HCT116 (cell line): ENCODE results near the gene TRAK1. TPM values are rescaled to one million over a fixed set of nuclear protein-coding genes. Genes with fewer than 3 reads are reported as not detected.

ENCODE experiments used
- ATAC-seq: fragments of 200-7000 bp; cut with Tn5 transposase; 2 replicates; pipeline ENCODE4 v1.9.1; 2020; ENCODE audit warnings: mild to moderate bottlenecking, moderate library complexity
- BruUV-seq: library from RNA; stranded (reverse); fragments of 400-500 nt; replicated peaks from 2 replicates; lab custom pipeline; 2021; lab: Mats Ljungman, UMichigan
- CTCF ChIA-PET: fragments of 300-600 bp; sonication (Branson Sonifier 250); formaldehyde crosslinking; loops from one replicate; lab custom pipeline; 2021; ENCODE audit warnings: antibody characterized with exemption; lab: Charles Lee
- POLR2A ChIA-PET: fragments of 300-600, 350-600 bp; sonication (Branson Sonifier 250); formaldehyde crosslinking; loops from one replicate; lab custom pipeline; 2021; ENCODE audit warnings: antibody characterized with exemption; lab: Charles Lee
- RAD21 ChIA-PET, 2 experiments: fragments of 300-600 bp; sonication (Branson Sonifier 250); formaldehyde crosslinking; loops; one replicate each; lab custom pipeline; 2023; ENCODE audit warnings: low total read pairs in 2 of 2; ENCODE audit not compliant: uncharacterized antibody in 2 of 2, unreplicated experiment in 2 of 2, low non-redundant PET in 1 of 2; lab: Charles Lee
- DNase-seq: peaks from one replicate; pipeline ENCODE4 v3.0.0-alpha.2; 2010; ENCODE audit warnings: low read depth, low spot score
- H2AFZ ChIP-seq: fragments of 200-600 bp; shearing (Covaris generic), sonication (generic); 2 replicates; pipeline ENCODE4 v1.6.1; 2017; ENCODE audit warnings: low read depth, mixed run types, mixed read lengths, antibody characterized with exemption, low read length; ENCODE audit not compliant: poor library complexity, severe bottlenecking
- H3K27ac ChIP-seq: 2 replicates; pipeline ENCODE4 v1.5.1; 2012; ENCODE audit warnings: low read depth, low read length
- H3K27me3 ChIP-seq: fragments of 200-600 bp; sonication (generic); 2 replicates; pipeline ENCODE4 v1.6.1; 2016; ENCODE audit warnings: mixed run types, low read length, mixed read lengths; ENCODE audit not compliant: insufficient read depth
- H3K36me3 ChIP-seq, 2 experiments: fragments of 200-500 bp in 1 of 2; fragments of 200-600 bp in 1 of 2; sonication (Bioruptor generic) in 1 of 2; sonication (generic) in 1 of 2; 2 replicates each; pipeline versions ENCODE4 v1.5.1 to v1.6.1; 2014 to 2016; ENCODE audit warnings: low read length in 2 of 2, inconsistent platforms in 1 of 2, mixed read lengths in 1 of 2, mixed run types in 1 of 2; ENCODE audit not compliant: insufficient read depth in 2 of 2, control insufficient read depth in 1 of 2
- H3K4me1 ChIP-seq, 2 experiments: fragments of 200-600 bp in 1 of 2; sonication (generic) in 1 of 2; 2 replicates each; pipeline versions ENCODE4 v1.5.1 to v1.6.1; 2012 to 2017; ENCODE audit warnings: low read length in 2 of 2, inconsistent platforms in 1 of 2, mild to moderate bottlenecking in 1 of 2, mixed read lengths in 1 of 2, mixed run types in 1 of 2, moderate library complexity in 1 of 2; ENCODE audit not compliant: insufficient read depth in 2 of 2, control insufficient read depth in 1 of 2
- H3K4me2 ChIP-seq: fragments of 200-600 bp; sonication (generic); 2 replicates; pipeline ENCODE4 v1.6.1; 2017; ENCODE audit warnings: mixed run types, low read length, mixed read lengths
- H3K4me3 ChIP-seq, 2 experiments: fragments of 200-600 bp in 1 of 2; sonication (generic) in 1 of 2; replicated peaks in 1 of 2; 2 replicates each; pipeline ENCODE4 v1.5.1; 2011 to 2016; ENCODE audit warnings: low read length in 2 of 2, control low read depth in 1 of 2, low read depth in 1 of 2, mild to moderate bottlenecking in 1 of 2, mixed read lengths in 1 of 2, mixed run types in 1 of 2
- H3K79me2 ChIP-seq: fragments of 200-600 bp; sonication (generic); 2 replicates; pipeline ENCODE4 v1.6.1; 2017; ENCODE audit warnings: mild to moderate bottlenecking, mixed run types, low read length, moderate library complexity, mixed read lengths; ENCODE audit not compliant: insufficient read depth
- H3K9ac ChIP-seq: fragments of 200-600 bp; sonication (generic); 2 replicates; pipeline ENCODE4 v1.6.1; 2016; ENCODE audit warnings: low read length, mixed read lengths
- H3K9me2 ChIP-seq: fragments of 200-600 bp; sonication (generic), shearing (Covaris generic); 2 replicates; pipeline ENCODE4 v1.6.1; 2017; ENCODE audit warnings: mixed run types, mild to moderate bottlenecking, moderate library complexity; ENCODE audit not compliant: insufficient read depth
- H3K9me3 ChIP-seq, 2 experiments: fragments of 200-500 bp in 1 of 2; fragments of 200-600 bp in 1 of 2; sonication (Bioruptor generic) in 1 of 2; sonication (generic) in 1 of 2; 2 replicates each; pipeline ENCODE4 v1.6.1; 2014 to 2017; ENCODE audit warnings: low read length in 2 of 2, mixed read lengths in 2 of 2, inconsistent platforms in 1 of 2, low read depth in 1 of 2, mild to moderate bottlenecking in 1 of 2, mixed run types in 1 of 2, moderate library complexity in 1 of 2; ENCODE audit not compliant: control insufficient read depth in 1 of 2, insufficient read depth in 1 of 2
- H4K20me1 ChIP-seq: fragments of 200-600 bp; sonication (generic), shearing (Covaris generic); 2 replicates; pipeline ENCODE4 v1.6.1; 2017; ENCODE audit warnings: mixed run types, mild to moderate bottlenecking, moderate library complexity; ENCODE audit not compliant: insufficient read depth
- CBX3 ChIP-seq: IDR thresholded peaks from 2 replicates; pipeline ENCODE4 v1.6.1; 2012; ENCODE audit warnings: low read depth
- EGR1 ChIP-seq: IDR thresholded peaks from 2 replicates; pipeline ENCODE4 v1.6.1; 2012; ENCODE audit warnings: low read depth
- EZH2 ChIP-seq: fragments of 200-600 bp; sonication (generic); IDR thresholded peaks from 2 replicates; pipeline ENCODE4 v1.6.1; 2017; ENCODE audit warnings: antibody characterized with exemption, mixed run types
- FOSL1 ChIP-seq: IDR thresholded peaks from 2 replicates; pipeline ENCODE4 v1.6.1; 2012; ENCODE audit warnings: low read depth
- POLR2AphosphoS5 ChIP-seq: IDR thresholded peaks from 2 replicates; pipeline ENCODE4 v1.6.1; 2011; ENCODE audit warnings: mild to moderate bottlenecking, low read depth, low read length, moderate library complexity
- RAD21 ChIP-seq: IDR thresholded peaks from 2 replicates; pipeline ENCODE4 v1.6.1; 2012; ENCODE audit warnings: low read depth, mild to moderate bottlenecking
- SIN3A ChIP-seq: IDR thresholded peaks from 2 replicates; pipeline ENCODE4 v1.6.1; 2012; ENCODE audit warnings: low read depth
- SRF ChIP-seq: IDR thresholded peaks from 2 replicates; pipeline ENCODE4 v1.6.1; 2012; ENCODE audit warnings: low read depth
- ZNF274 ChIP-seq: fragments of 200-500 bp; sonication (Bioruptor generic); IDR thresholded peaks from 2 replicates; pipeline ENCODE4 v1.6.1; 2014; ENCODE audit warnings: mild to moderate bottlenecking, low read depth, low read length, inconsistent platforms
- intact Hi-C: fragments of 100-400 bp; cut with micrococcal nuclease; formaldehyde crosslinking; loops from 2 replicates; pipeline ENCODE4 v1.10.0; 2022
- total RNA-seq: library from RNA; stranded (reverse); gene quantifications from one replicate; pipeline ENCODE4 v1.2.1, GENCODE V29; 2021; ENCODE audit not compliant: unreplicated experiment
- TF ChIP-seq, protein P1 (sequence below): IDR thresholded peaks from 2 replicates; pipeline ENCODE4 v1.6.1; 2012; ENCODE audit warnings: low read depth
- TF ChIP-seq, protein P2 (sequence below), 3 experiments: fragments of 200-600 bp in 1 of 3; sonication (generic) in 1 of 3; IDR thresholded peaks in 2 of 3; conservative IDR thresholded peaks in 1 of 3; 2 replicates each; pipeline ENCODE4 v1.5.1; 2012 to 2017; ENCODE audit warnings: low read depth in 2 of 3, low read length in 2 of 3, antibody characterized with exemption in 1 of 3, borderline replicate concordance in 1 of 3, control low read depth in 1 of 3, mild to moderate bottlenecking in 1 of 3, mixed read lengths in 1 of 3, mixed run types in 1 of 3, moderate library complexity in 1 of 3; ENCODE audit not compliant: insufficient read depth in 1 of 3
- TF ChIP-seq, protein P3 (sequence below): IDR thresholded peaks from 2 replicates; pipeline ENCODE4 v1.6.1; 2012
- TF ChIP-seq, protein P4 (sequence below): IDR thresholded peaks from 2 replicates; pipeline ENCODE4 v1.6.1; 2012

TRAK1 gene
- total RNA-seq, 1 experiment from 2014 or later: 25.9 TPM

DNA sequence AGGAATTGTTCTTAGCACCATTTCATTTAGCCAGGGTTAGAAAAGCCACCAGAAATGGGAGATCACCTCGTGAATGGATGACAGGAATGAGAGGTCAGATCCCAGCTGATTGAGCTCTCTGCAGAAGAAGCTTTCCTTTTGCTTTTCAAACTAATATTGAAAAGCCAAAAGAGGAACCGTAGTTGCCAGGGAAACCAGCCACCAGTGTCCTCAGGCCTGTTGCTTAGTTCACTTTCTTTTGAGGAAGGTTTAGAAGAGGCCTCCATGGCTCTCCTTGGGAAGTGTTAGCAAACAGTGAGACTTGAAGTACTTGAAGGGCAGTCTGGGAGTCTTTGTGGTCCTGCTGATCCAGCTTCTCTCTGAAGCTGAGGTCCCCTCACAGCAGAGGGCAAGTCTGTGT is 182.2 kb downstream of the TRAK1 start:
- Histone ChIP-seq H3K4me1 (no peaks in the 10 kb centered on the region), H2AFZ (no peak overlapping the region), H3K79me2 (no peaks in the 10 kb centered on the region), H3K9me3 (0 out of 4 replicates have a peak, but pooled peaks cover 0 to 3% of the 10 kb centered on the region in 2 experiments), H3K4me2 (no peak overlapping the region), H3K27me3 (no peaks in the 10 kb centered on the region), H3K36me3 (no peaks in the 10 kb centered on the region), H3K9me2 (no peaks in the 10 kb centered on the region), H4K20me1 (no peaks in the 10 kb centered on the region), H3K27ac (no peak overlapping the region), H3K4me3 (no peak overlapping the region), H3K9ac (no peak overlapping the region)
- no peak for TF ChIP-seq SRF
- TF ChIP-seq, protein P1, sequence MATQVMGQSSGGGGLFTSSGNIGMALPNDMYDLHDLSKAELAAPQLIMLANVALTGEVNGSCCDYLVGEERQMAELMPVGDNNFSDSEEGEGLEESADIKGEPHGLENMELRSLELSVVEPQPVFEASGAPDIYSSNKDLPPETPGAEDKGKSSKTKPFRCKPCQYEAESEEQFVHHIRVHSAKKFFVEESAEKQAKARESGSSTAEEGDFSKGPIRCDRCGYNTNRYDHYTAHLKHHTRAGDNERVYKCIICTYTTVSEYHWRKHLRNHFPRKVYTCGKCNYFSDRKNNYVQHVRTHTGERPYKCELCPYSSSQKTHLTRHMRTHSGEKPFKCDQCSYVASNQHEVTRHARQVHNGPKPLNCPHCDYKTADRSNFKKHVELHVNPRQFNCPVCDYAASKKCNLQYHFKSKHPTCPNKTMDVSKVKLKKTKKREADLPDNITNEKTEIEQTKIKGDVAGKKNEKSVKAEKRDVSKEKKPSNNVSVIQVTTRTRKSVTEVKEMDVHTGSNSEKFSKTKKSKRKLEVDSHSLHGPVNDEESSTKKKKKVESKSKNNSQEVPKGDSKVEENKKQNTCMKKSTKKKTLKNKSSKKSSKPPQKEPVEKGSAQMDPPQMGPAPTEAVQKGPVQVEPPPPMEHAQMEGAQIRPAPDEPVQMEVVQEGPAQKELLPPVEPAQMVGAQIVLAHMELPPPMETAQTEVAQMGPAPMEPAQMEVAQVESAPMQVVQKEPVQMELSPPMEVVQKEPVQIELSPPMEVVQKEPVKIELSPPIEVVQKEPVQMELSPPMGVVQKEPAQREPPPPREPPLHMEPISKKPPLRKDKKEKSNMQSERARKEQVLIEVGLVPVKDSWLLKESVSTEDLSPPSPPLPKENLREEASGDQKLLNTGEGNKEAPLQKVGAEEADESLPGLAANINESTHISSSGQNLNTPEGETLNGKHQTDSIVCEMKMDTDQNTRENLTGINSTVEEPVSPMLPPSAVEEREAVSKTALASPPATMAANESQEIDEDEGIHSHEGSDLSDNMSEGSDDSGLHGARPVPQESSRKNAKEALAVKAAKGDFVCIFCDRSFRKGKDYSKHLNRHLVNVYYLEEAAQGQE: no peak
- TF ChIP-seq RAD21: no peak
- TF ChIP-seq POLR2AphosphoS5: no peak
- TF ChIP-seq, protein P2, sequence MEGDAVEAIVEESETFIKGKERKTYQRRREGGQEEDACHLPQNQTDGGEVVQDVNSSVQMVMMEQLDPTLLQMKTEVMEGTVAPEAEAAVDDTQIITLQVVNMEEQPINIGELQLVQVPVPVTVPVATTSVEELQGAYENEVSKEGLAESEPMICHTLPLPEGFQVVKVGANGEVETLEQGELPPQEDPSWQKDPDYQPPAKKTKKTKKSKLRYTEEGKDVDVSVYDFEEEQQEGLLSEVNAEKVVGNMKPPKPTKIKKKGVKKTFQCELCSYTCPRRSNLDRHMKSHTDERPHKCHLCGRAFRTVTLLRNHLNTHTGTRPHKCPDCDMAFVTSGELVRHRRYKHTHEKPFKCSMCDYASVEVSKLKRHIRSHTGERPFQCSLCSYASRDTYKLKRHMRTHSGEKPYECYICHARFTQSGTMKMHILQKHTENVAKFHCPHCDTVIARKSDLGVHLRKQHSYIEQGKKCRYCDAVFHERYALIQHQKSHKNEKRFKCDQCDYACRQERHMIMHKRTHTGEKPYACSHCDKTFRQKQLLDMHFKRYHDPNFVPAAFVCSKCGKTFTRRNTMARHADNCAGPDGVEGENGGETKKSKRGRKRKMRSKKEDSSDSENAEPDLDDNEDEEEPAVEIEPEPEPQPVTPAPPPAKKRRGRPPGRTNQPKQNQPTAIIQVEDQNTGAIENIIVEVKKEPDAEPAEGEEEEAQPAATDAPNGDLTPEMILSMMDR (IDR thresholded peaks at IDR 0.05 in 2 of 3, conservative IDR thresholded peaks at IDR 0.05 in 1 of 3; ENCODE audit: borderline replicate concordance in 1 of 3, insufficient read depth in 1 of 3, low read depth in 2 of 3, low read length in 2 of 3): no peak
- TF ChIP-seq, protein P3, sequence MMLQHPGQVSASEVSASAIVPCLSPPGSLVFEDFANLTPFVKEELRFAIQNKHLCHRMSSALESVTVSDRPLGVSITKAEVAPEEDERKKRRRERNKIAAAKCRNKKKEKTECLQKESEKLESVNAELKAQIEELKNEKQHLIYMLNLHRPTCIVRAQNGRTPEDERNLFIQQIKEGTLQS: no peak
- no peak for TF ChIP-seq EGR1
- TF ChIP-seq, protein P4, sequence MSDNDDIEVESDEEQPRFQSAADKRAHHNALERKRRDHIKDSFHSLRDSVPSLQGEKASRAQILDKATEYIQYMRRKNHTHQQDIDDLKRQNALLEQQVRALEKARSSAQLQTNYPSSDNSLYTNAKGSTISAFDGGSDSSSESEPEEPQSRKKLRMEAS: no peak
- no peak for TF ChIP-seq SIN3A
- no peak for TF ChIP-seq EZH2
- TF ChIP-seq FOSL1: no peak
- TF ChIP-seq ZNF274: no peak
- no peak for TF ChIP-seq CBX3
- intact Hi-C loops: no loop called here
- ATAC-seq (no peak), DNase-seq (no peak)
- BruUV-seq: no TSS peak
- ChIA-PET CTCF (no interaction called here), POLR2A (no interaction called here), RAD21 (no interaction called here)
